Mesenchymal stem cell (in vitro differentiated cells and primary cell): ENCODE measurements around the gene ARID4B.
"Not testable (repeated sequence)": the region's sequence is repeated elsewhere in the genome, so short reads cannot be mapped to it uniquely, and the experiment has no call there.

Experiments
- DNase-seq: peaks from one replicate; pipeline ENCODE4 v3.0.0-alpha.2; 2013
- H2AFZ ChIP-seq: one replicate; pipeline ENCODE4 v1.6.1; 2013; ENCODE audit warnings: low read depth, mild to moderate bottlenecking, control low read depth, inconsistent platforms, low read length, moderate library complexity
- H2AK5ac ChIP-seq: 2 replicates; pipeline ENCODE4 v1.6.1; 2013; ENCODE audit warnings: low read length, moderate library complexity, mild to moderate bottlenecking, inconsistent platforms; ENCODE audit not compliant: severe bottlenecking
- H2BK120ac ChIP-seq: one replicate; pipeline ENCODE4 v1.6.1; 2013; ENCODE audit warnings: low read depth, mild to moderate bottlenecking, inconsistent platforms, low read length, moderate library complexity
- H2BK12ac ChIP-seq, 2 experiments: one replicate each; pipeline ENCODE4 v1.6.1; 2013; ENCODE audit warnings: inconsistent platforms in 2 of 2, low read length in 2 of 2, mild to moderate bottlenecking in 2 of 2, moderate library complexity in 2 of 2, control low read depth in 1 of 2
- H2BK15ac ChIP-seq: one replicate; pipeline ENCODE4 v1.6.1; 2013; ENCODE audit warnings: mild to moderate bottlenecking, low read depth, inconsistent platforms; ENCODE audit not compliant: poor library complexity, severe bottlenecking
- H2BK5ac ChIP-seq: 2 replicates; pipeline ENCODE4 v1.6.1; 2013; ENCODE audit warnings: low read depth, mild to moderate bottlenecking, low read length, control low read depth, inconsistent platforms; ENCODE audit not compliant: poor library complexity, severe bottlenecking
- H3K14ac ChIP-seq, 2 experiments: one replicate each; pipeline ENCODE4 v1.6.1; 2013; ENCODE audit warnings: inconsistent platforms in 2 of 2, low read length in 2 of 2, control low read depth in 1 of 2, mild to moderate bottlenecking in 1 of 2, moderate library complexity in 1 of 2
- H3K18ac ChIP-seq, 2 experiments: one replicate each; pipeline ENCODE4 v1.6.1; 2013; ENCODE audit warnings: inconsistent platforms in 2 of 2, low read length in 2 of 2, control low read depth in 1 of 2, low read depth in 1 of 2, mild to moderate bottlenecking in 1 of 2
- H3K23ac ChIP-seq, 2 experiments: one replicate each; pipeline ENCODE4 v1.6.1; 2013; ENCODE audit warnings: inconsistent platforms in 2 of 2, low read length in 2 of 2, mild to moderate bottlenecking in 2 of 2, moderate library complexity in 2 of 2, control low read depth in 1 of 2
- H3K27ac ChIP-seq: 2 replicates; pipeline ENCODE4 v1.5.1; 2013; ENCODE audit warnings: mild to moderate bottlenecking, moderate library complexity, low read length, control low read depth, inconsistent platforms; ENCODE audit not compliant: poor library complexity, severe bottlenecking
- H3K27me3 ChIP-seq, 2 experiments: 2 replicates each; pipeline versions ENCODE4 v1.6.1 to v1.7.0; 2013; ENCODE audit warnings: low read length in 2 of 2, mild to moderate bottlenecking in 2 of 2, moderate library complexity in 2 of 2, control low read depth in 1 of 2, inconsistent platforms in 1 of 2; ENCODE audit not compliant: control insufficient read depth in 1 of 2, insufficient read depth in 1 of 2
- H3K36me3 ChIP-seq, 2 experiments: 2 replicates each; pipeline versions ENCODE4 v1.6.1 to v1.7.0; 2013; ENCODE audit warnings: low read length in 2 of 2, control low read depth in 1 of 2, inconsistent platforms in 1 of 2, low read depth in 1 of 2, mild to moderate bottlenecking in 1 of 2; ENCODE audit not compliant: insufficient read depth in 2 of 2, control insufficient read depth in 1 of 2
- H3K4ac ChIP-seq, 2 experiments: one replicate each; pipeline ENCODE4 v1.6.1; 2013; ENCODE audit warnings: inconsistent platforms in 2 of 2, low read length in 2 of 2, mild to moderate bottlenecking in 2 of 2, moderate library complexity in 2 of 2, control low read depth in 1 of 2, low read depth in 1 of 2
- H3K4me1 ChIP-seq: 2 replicates; pipeline ENCODE4 v1.6.1; 2013; ENCODE audit warnings: low read depth, low read length, control low read depth; ENCODE audit not compliant: control insufficient read depth, insufficient read depth
- H3K4me2 ChIP-seq: 2 replicates; pipeline ENCODE4 v1.6.1; 2013; ENCODE audit warnings: low read length, mild to moderate bottlenecking, inconsistent platforms; ENCODE audit not compliant: poor library complexity, severe bottlenecking
- H3K4me3 ChIP-seq, 2 experiments: 2 replicates each; pipeline versions ENCODE4 v1.5.1 to v1.7.0; 2013; ENCODE audit warnings: low read length in 2 of 2, mild to moderate bottlenecking in 2 of 2, control low read depth in 1 of 2, low read depth in 1 of 2; ENCODE audit not compliant: insufficient read depth in 1 of 2
- H3K79me1 ChIP-seq: replicated peaks from 2 replicates; pipeline ENCODE4 v1.6.1; 2013; ENCODE audit warnings: mild to moderate bottlenecking, control low read depth, low read length, inconsistent platforms; ENCODE audit not compliant: poor library complexity, severe bottlenecking
- H3K9ac ChIP-seq: 2 replicates; pipeline ENCODE4 v1.7.0; 2013; ENCODE audit warnings: mild to moderate bottlenecking, low read length, moderate library complexity
- H3K9me3 ChIP-seq: 2 replicates; pipeline ENCODE4 v1.7.0; 2013; ENCODE audit warnings: mild to moderate bottlenecking, low read length; ENCODE audit not compliant: control insufficient read depth
- H4K8ac ChIP-seq: one replicate; pipeline ENCODE4 v1.6.1; 2013; ENCODE audit warnings: inconsistent platforms, mild to moderate bottlenecking, low read length, moderate library complexity
- H4K91ac ChIP-seq: one replicate; pipeline ENCODE4 v1.6.1; 2013; ENCODE audit warnings: mild to moderate bottlenecking, low read length, inconsistent platforms
- WGBS: methylation state at CpG from one replicate; pipeline ENCODE4 v1.1.7; 2013; ENCODE audit warnings: mixed read lengths; 5-methylcytosine and 5-hydroxymethylcytosine counted together

ARID4B gene

GRCh38 chr1:235159930-235160329 lies 168.0 kb downstream of the ARID4B start:
- H3K23ac ChIP-seq: not testable (repeated sequence)
- peaks cover 28 to 48% of the 10 kb centered on the region in 2 experiments for H3K36me3 ChIP-seq

DNA sequence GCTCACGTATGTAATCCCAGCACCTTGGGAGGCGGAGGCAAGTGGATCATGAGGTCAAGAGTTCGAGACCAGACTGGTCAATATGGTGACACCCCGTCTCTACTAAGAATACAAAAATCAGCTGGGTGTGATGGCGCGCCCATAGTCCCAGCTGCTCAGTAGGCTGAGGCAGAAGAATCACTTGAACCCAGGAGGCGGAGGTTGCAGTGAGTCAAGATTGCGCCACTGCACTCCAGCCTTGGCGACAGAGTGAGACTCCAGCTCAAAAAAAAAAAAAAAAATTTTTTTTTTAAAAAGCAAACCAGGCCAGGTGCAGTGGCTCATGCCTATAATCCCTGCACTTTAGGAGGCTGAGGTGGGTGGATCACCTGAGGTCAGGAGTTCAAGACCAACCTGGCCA lies 168.7 kb downstream of the ARID4B start:
- peaks cover 22% of the 10 kb centered on the region for H3K79me1 ChIP-seq
- H3K9ac ChIP-seq, H3K9me3 ChIP-seq, H3K4ac ChIP-seq, H3K23ac ChIP-seq, H2BK5ac ChIP-seq, H2AK5ac ChIP-seq, H3K14ac ChIP-seq, H2BK15ac ChIP-seq, H2BK120ac ChIP-seq, H3K4me3 ChIP-seq, H3K4me2 ChIP-seq, H3K4me1 ChIP-seq, H3K27me3 ChIP-seq, H4K8ac ChIP-seq, H4K91ac ChIP-seq, H3K18ac ChIP-seq, H2BK12ac ChIP-seq, H2AFZ ChIP-seq, DNase-seq, H3K27ac ChIP-seq: not testable (repeated sequence)
- WGBS: 98% methylated on average over 9 of the region's 9 CpGs
- peaks cover 29 to 54% of the 10 kb centered on the region in 2 experiments for H3K36me3 ChIP-seq

More at GRCh38 chr1:235159930-235160329, 168.0 kb downstream of the ARID4B start:
- Histone ChIP-seq H3K9ac (peak overlapping the region; percentile 100), H3K79me1 (peaks cover 19% of the 10 kb centered on the region), H3K4me2 (peak overlapping the region; percentile 7), H3K4me3 (peak overlapping the region in 1 of 2 experiments; percentile 97)
- not testable (repeated sequence) for H3K9me3 ChIP-seq, DNase-seq, H3K4ac ChIP-seq, H2BK12ac ChIP-seq, H2BK5ac ChIP-seq, H3K27me3 ChIP-seq, H2AFZ ChIP-seq, H2BK120ac ChIP-seq, H4K91ac ChIP-seq, H3K18ac ChIP-seq, H4K8ac ChIP-seq, H3K4me1 ChIP-seq, H2AK5ac ChIP-seq, H3K27ac ChIP-seq, H2BK15ac ChIP-seq, H3K14ac ChIP-seq
- WGBS: 90% methylated on average over 7 of the region's 9 CpGs

DNA sequence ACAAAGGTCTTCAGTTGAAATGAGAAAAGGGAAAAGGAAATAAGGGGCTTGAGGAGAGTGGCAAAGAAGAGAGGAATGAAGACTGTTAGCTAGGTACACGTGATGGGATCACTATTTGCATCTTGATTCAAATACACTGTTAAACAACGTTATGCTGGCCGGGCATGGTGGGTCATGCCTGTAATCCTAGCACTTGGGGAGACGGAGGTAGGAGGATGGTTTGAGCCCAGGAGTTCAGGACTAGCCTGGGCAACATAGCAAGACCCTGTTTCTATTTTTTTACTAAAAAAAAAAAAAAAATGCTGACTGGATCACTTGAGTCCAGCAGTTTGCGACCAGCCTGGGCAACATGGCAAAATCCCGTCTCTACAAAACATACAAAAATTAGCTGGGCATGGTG lies 169.3 kb downstream of the ARID4B start:
- Histone ChIP-seq H3K79me1 (peaks cover 24% of the 10 kb centered on the region), H3K4me3 (no peak overlapping the region), H2AK5ac (no peak overlapping the region), H2AFZ (no peak overlapping the region), H4K91ac (no peak overlapping the region), H2BK5ac (no peak overlapping the region), H3K4ac (no peak overlapping the region), H2BK120ac (no peak overlapping the region), H4K8ac (no peak overlapping the region), H3K9me3 (no peaks in the 10 kb centered on the region), H3K4me1 (peaks cover 5% of the 10 kb centered on the region), H3K36me3 (peaks cover 35 to 57% of the 10 kb centered on the region in 2 experiments), H3K4me2 (no peak overlapping the region), H3K14ac (no peak overlapping the region), H3K27ac (no peak overlapping the region), H3K9ac (no peak overlapping the region), H3K18ac (no peak overlapping the region), H2BK12ac (no peak overlapping the region), H3K27me3 (no peaks in the 10 kb centered on the region), H3K23ac (no peak overlapping the region), H2BK15ac (no peak overlapping the region)
- no peak for DNase-seq
- 98% methylated on average over 5 of the region's 6 CpGs for WGBS

GRCh38 chr1:235157150-235157549 lies 170.8 kb downstream of the ARID4B start:
- no peak overlapping the region for H3K14ac ChIP-seq
- H2AFZ ChIP-seq: no peak overlapping the region
- H3K27ac ChIP-seq: no peak overlapping the region
- no peak overlapping the region for H3K4me2 ChIP-seq
- peaks cover 5% of the 10 kb centered on the region for H3K4me1 ChIP-seq
- H3K36me3 ChIP-seq: peaks cover 40 to 70% of the 10 kb centered on the region in 2 experiments
- no peak overlapping the region for H3K4ac ChIP-seq
- no peak overlapping the region for H2BK15ac ChIP-seq
- H3K9me3 ChIP-seq: no peaks in the 10 kb centered on the region
- H4K8ac ChIP-seq: no peak overlapping the region
- DNase-seq: no peak
- no peak overlapping the region for H3K9ac ChIP-seq
- H4K91ac ChIP-seq: no peak overlapping the region
- H3K23ac ChIP-seq: no peak overlapping the region
- H2BK5ac ChIP-seq: no peak overlapping the region
- no peak overlapping the region for H2BK12ac ChIP-seq
- H2AK5ac ChIP-seq: no peak overlapping the region
- no peak overlapping the region for H2BK120ac ChIP-seq
- no peak overlapping the region for H3K4me3 ChIP-seq
- H3K79me1 ChIP-seq: peaks cover 25% of the 10 kb centered on the region
- H3K27me3 ChIP-seq: no peaks in the 10 kb centered on the region
- 96% methylated on average over 4 of the region's 4 CpGs for WGBS
- H3K18ac ChIP-seq: no peak overlapping the region
